GM21786 (cell line): ENCODE results near the gene CYLD.

ENCODE experiments used
- ATAC-seq: cut with Tn5 transposase; IDR thresholded peaks from one replicate; pipeline ENCODE4 v1.9.1; 2021; ENCODE audit not compliant: unreplicated experiment

CYLD gene

DNA sequence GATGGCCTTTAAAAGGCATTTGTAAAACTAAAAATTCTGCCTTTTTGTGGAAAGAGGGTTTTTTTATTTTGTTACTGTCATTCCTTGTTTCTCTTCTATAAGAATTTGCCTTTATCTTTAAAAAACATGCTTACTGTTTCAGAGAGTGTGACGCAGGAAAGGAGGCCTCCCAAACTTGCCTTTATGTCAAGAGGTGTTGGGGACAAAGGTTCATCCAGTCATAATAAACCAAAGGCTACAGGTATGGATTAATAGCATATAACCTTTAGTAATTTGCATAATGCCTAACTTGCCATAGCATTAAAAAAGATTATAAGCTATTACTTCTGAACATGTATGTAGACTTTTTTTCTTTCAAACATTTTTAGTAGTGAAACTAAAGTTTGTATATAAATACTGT is 34.2 kb downstream of the CYLD start:
- ATAC-seq, result no peak

DNA sequence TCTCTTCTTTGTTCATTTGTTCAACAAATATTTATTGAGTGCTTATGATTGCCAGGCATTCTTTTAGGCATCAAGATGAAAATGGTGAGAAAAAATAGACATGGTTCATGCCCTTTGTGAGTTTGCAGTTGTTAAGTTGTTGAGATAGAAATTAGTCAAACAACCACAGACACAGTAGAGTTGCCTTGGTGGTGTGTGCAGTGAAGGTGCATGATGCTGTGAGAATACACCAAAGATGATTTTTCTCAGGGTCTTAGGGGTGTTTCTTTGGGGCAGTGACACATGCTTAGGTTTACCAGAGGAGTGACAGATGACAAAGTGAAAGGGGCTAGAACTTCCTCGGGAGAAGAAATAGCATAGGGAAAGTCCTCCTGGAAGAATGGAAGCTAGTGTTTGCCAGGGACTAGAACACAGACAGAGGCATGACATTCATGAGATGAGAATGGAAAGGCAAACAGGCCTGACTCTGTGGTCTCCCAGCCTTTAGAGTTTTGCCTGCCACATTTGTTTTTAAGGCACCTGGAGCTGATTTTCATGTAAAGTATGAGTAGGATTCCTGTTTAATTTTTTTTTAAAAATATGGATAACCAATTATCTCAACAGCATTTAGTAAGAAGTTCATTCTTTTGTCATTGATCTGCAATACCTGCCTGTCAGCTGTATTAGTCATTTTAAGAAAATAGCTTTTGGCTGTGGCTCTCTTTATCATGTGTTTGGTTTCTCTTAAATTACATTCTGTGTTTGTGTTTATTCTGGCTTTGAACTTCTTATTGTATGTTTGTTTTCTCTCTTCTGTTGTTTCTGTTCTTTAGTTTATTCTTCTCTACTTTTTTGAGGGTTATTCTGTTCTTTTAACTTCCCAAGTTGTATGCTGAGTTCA is 36.6 kb downstream of the CYLD start:
- ATAC-seq, result peak; percentile 52

DNA sequence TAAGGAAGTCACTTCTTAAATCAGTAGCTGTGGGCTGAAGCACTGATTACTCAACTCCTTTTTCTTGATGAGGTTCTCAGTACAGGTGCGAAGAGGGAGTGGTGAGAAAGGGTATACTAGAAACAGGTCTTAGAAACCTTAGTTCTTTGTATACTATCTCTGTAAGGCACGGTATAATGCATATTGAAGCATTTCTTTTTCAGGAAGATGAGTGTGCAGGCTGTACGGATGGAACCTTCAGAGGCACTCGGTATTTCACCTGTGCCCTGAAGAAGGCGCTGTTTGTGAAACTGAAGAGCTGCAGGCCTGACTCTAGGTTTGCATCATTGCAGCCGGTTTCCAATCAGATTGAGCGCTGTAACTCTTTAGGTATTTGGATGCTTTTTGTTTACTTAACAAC is 39.2 kb downstream of the CYLD start:
- no peak for ATAC-seq

DNA sequence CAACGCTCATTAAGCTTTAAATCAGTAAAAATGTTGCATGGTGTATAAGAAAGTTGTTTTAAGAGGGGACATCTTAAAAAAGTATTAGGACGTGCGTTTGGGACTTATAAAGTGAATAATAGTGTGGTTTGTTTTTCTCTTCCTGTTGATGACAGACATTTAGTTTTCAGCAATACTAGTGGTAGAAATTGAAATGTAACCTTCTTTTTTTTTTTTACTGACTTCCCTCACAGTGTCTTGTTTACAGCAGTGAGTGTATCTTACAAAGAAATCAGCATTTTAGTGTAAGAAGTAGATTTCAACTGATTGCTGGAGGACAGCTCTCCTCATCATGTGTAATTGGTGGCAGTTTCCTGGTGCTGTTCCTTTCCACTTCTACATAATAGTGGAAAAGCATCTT is 39.6 kb downstream of the CYLD start:
- no peak for ATAC-seq

DNA sequence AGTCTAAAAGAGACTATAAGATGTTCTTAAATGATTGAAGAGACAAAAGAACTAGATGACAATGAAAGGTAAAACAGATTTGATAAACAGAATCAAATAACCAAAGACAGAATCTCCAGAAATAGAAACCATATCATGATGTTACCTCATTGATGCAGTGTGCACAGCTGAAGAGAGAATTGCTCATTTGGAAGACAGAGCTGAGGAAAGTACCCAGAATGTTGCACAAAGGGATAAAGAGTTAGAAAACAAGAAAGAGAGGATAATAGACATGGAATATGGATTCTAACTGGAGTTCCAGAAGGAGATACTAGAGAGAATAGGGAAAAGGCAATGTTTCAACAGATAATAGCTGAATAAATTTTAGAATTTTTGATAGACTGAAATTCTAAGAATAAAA is 47.9 kb downstream of the CYLD start:
- no peak for ATAC-seq

DNA sequence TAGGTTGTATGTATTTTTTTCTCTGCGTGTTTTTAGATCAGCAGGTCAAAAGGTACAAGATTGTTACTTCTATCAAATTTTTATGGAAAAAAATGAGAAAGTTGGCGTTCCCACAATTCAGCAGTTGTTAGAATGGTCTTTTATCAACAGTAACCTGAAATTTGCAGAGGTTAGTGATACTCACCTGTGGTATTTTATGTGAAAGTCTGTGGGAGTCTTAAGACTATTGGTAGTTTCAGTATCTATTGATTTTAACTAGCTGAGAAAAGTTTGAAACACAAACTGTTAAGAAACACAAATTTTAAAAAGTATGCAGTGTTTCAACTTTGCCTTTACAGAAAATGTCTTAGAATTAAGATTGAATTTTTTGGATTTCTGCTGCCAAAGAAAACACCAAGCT is 49.6 kb downstream of the CYLD start:
- no peak for ATAC-seq

DNA sequence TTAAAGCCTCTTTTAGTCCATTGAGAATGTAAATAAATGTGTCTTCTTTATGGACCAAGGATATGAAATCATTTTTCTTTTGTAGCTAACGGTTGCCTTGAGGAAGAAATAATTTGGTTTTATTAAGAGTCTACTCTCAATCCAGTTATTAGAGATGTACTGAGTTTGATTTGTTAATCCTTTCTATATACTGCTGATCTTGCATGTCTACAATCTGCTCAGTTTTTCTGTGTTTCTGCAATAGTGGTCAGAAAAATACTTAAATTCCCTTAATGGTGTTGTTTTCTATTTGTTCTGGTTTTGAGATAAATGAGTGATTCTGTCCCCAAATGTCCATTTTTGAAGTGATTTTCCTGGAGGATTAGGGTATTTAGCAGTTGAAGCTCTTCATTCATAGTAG is 54.9 kb downstream of the CYLD start:
- no peak for ATAC-seq

DNA sequence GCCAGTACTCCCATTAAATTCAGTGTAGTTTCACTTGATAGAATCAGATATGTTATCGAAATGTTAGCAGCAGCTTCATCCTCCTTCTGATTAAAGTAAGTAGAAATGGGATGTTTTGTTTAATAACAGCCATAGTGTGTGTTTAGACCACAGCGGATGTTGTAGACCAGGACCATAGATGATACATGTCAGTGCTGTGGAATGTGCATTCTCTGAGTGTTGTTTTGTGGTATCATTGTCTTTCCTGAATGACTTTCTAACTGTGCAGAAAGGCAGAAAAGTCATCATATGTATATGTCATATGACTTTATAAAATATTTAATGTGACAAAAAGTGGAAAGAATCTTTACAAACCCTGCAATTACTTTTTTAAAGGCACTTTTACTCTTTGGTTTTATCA is 55.6 kb downstream of the CYLD start:
- no peak for ATAC-seq

DNA sequence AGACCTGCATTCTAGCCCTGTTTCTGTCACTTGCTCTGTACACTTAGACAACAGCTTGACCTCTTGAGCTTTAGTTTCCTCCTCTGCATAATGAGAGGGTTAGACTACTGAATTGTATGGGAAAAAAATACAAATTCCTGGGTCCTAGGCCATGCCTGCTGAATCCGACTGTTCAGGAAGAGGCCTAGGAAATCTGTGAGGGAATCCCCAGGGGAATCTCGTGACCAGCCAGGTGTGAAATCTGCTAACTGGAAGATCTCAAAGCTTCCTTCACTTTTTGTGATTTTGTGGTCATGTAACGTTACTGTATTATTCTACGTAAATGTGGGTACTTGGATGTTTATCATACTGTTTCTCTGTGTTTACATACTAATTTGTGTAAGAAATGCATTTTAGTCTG is 58.2 kb downstream of the CYLD start:
- no peak for ATAC-seq

DNA sequence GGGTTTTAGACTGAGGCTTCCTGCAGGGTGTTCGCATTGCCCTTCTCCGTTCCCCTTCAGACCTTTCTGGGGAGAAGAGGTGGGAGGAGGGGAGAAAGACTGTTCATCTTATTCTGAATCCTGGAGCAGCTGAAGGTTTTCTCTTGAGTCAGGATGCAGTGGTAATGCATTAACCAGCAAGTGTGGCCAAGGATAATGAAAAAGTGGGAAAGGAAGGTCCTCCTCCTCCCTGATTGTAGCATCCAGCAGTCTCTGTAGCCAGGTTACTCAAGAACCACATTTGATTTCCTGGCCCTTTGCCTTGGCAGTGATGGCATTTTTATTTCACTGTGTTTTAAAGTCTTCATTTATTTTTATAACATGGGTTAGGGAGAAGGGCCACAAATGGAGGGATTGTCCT is 59.1 kb downstream of the CYLD start:
- no peak for ATAC-seq

DNA sequence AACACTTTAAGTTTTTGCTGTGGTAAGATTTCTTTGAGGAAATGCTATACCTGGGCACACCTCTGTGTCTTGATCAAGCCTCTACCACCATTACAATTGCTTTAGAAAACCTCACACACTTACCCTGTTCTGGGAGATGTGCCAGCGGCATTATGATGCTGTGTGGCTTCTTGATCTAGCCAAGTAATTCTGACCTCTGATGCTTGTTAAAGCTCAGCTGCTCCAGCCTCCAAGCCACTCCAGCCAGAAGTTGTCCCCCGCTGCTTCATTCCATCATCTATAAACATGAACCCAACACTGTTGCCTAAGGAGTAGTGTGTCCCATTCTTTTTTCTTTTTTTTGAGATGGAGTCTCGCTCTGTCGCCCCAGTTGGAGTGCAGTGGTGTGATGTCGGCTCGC is 60.1 kb downstream of the CYLD start:
- ATAC-seq, result no peak

DNA sequence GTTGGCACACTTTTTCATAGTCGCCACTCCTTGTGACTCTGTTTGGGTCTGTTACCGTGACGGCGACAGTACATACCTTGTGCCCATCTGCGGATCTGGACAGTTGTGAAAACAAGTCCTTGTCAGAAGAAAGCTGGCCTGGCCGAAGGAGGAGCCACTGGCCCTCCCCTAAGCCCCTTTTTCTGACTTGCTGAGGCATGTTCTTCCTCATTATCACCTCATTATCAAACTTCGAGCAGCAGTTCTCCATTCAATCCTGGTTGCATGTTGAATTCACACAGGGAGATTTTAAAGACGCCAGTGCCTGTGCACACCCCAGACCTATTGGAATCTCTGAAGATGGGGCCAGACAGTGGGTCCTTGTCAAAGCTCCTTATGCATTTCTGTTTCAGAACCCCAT is 61.1 kb downstream of the CYLD start:
- no peak for ATAC-seq

DNA sequence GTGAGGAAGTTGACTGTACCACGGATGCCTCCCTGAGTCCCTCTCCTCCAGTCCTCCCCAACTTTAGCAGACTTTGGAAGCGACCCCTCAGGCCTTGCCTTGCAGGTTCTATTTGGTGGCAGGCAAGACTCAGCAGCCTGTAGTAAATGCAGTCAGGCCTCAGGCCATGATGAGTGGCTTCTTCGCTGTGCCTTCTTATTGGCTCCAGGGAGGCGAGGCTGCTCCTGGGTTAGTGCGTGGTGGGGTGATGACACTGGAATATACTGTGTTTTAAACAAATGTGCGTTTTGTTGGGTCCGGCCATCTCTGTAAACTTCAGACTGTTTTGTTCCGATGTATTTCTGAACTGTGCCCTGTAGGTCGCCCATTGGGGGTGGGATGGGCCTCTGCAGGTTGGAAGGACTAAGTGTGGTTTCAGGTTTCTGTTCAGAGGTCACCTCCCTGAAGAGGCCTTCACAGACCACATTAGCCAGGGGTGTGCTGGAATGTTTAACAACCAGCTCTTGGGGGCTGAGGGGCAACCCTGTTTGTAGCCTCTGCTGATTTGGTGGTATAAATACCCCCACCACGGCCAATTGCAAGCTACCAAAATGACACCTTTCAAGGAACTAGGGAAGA is 62.5 kb downstream of the CYLD start:
- ATAC-seq, result no peak

DNA sequence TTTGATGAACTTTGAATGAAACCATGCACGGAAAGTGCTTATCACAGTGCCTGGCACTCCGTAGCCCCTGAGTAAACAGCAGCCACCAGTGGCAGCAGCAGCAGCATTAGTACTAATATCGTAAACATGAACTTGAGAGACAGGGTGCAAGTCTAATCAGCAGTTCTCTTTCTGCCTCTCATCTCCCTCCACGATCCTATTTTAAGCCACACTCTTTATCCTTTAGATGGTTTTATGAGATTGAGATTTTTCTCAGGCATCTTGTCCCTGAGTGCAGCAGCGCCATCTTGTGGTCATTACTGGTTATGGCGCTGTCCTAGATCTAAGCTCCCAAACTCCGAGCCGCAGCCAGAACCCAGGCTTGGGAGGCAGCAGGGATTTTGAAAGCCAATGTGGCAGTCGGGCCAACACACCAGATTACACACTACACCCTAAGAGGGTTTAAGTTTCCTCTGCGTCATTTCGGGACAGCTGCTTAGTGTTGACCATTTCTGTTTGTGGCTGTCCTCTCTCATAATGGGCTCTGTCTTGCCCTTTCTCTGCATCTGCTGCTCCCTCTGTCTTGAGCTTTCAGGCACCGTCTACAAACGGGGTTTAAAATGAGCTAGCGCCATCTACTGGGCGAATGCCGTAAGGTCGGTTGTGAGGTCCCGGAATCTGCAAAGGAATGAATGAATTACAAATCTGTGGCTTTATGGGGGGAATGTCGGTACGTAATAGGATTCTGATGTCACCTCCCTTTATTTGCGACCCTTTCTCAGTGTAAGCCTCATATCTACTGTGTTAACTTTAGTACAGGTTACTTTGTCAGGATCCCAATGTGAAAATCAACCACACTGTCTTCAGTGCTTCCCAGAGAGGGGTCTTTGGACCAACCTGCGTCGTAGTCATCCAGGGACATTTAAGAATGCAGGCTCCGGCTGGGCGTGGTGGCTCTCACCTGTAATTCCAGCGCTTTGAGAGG is 64.5 kb downstream of the CYLD start:
- ATAC-seq, result peak; percentile 80

DNA sequence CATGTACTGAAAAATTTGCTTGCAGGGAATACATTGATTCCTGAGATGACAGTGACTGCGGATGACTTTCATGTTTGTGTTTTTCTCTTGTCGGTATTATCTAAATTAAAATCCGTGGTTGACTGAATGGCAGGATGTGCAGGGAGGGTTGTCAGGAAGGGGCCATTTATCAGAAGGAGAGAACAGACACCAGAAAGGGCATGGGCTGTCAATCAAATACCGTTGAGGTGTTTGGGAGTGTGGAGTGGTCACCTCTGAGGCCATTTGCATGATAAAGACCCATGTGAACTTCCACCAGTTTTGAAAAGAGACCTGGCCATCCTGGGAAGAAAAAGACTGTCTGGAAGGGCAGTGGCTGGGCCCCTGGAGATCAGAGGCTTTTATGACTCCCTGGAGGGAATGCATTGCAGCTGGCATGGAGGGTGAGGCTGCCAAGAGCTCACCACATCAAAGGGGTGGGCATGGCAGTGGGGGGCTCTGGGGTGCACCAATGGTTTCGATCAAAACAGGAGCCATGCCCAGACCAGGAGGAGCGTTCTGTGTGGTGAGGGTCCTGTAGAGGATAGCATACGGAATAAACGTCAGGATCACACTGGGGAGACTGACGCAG is 67.1 kb downstream of the CYLD start:
- no peak for ATAC-seq

DNA sequence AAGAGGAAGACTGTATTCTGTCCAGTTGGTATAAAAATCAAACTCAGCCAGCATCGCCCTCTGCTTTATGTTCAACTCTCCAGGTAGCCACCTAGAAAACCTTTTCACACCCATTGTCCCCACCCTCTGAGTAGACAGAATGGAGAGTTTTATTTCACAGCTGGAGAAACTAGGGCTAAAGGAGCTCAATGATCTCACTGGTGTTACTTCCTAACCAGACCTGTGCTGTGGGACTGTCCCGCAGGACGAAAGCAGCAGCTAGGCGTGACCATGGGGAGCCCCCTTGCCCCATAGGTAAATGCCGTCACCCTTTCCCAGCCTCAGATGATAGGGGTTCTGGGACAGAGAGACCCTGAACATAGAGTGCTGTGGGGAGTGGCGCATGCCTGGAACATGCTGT is 67.7 kb downstream of the CYLD start:
- peak; percentile 65 for ATAC-seq

DNA sequence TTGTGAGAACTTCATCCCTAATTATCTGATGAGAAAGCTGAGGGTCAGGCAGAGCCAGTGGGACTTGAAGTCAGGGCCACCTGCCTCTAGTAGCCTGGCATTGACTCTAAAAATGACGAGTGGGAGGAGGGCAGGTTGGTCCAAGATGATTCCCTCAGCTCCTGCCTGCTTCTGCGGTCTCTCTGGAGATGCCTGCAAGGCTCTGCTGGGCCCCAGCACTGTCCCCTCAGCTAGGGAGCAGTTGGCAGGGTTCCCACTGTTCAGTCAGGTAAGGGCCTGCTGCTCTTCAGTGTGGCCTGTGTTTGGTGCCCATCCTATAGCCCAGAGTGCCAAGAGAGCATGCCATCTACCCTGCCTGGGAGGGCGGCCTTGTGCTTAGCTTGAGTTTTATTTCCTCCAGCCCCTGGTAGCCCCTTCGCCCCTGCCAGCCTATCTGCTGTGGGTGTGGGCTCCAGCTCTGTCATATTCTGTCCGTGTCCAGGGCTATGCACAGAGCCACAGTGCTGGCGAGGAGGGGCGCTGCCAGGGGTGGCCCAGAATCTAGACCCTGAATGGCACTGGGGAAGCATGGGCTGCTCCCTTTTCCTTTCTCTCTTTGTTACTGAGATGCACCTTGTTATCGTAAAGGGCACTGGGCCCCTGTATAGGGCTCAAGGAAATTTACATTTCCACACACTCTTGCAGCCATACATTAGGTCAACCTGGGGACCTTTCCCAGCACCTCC is 68.5 kb downstream of the CYLD start:
- no peak for ATAC-seq

DNA sequence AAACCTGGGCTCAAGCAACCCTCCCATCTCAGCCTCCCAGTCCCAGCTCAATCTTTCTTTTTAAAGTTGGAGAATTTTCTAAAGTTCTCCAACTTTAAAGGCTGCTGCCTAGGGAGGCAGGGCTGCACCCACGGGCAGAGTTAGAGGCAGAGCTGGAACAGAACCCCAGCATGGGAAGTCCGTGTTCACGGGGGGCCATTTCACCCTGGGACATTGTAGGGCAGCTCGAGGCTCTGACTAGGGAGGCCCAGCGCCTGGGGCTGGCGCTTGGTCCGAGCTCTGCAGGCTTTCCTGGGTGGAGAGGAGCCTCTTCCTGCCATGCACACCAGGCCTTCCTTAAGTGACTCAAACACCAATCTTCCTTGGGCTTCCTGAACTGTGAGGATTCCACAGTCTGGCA is 70.2 kb downstream of the CYLD start:
- ATAC-seq, result no peak

DNA sequence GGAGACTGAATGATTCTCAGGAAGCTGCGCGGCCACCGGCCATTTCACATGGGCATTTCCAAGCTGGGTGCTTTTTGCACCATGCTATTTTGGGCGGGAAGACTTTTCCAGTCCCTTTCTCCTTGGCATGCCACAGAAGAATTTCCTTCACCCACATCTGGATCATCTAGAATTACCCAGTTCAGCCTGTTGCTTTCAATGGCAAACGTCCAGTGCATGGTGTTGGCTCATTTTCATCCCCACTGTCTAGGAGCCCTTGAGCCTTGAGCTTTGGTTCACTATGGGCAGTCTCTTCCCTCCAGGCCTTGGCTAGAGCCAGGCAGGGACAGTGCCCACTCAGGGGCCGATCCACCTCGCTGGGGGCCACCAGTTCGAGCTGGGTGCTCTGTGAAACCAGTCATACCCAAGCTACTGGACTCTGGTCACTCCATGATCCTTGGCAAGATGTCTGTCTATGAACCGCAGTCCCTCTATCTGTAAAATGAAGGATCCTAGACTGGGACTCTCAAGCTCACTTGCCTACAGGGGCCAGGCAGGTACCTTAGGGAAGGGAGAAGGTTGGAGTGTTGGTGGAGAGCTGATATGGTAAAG is 71.1 kb downstream of the CYLD start:
- no peak for ATAC-seq

DNA sequence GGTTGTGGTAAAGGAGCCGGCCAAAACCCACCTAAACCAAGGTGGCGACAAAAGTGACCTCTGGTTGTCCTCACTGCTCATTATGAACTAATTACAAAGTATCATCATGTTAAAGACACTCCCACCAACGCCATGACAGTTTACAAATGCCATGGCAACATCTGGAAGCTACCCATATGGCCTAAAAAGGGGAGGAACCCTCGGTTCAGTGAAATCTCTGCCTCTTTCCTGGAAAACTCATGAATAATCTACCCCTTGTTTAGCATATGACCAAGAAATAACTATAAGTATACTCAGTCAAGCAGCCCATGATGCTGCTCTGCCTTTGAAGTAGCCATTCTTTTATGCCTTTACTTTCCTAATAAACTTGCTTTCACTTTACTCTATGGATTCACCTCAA is 72.2 kb downstream of the CYLD start:
- no peak for ATAC-seq
